NCI-H2107 treated with DMSO at 0.1 percent for 48 hours (cell line): ENCODE data around the gene DIP2C.

ENCODE experiments used
- DNase-seq: peaks from one replicate; lab custom pipeline; 2025; ENCODE audit not compliant: unreplicated experiment; lab: John Stamatoyannopoulos, UW

Gene DIP2C

GRCh38 chr10:224571-224970 lies 464.9 kb downstream of the DIP2C start:
- DNase-seq, result no peak
